H9 (cell line): ENCODE results near the gene HMOX1. TPM values are rescaled to one million over a fixed set of nuclear protein-coding genes. Genes with fewer than 3 reads are reported as not detected.

Experiments
- DNase-seq: peaks from one replicate; pipeline ENCODE4 v3.0.0-alpha.2; 2017
- H2AFZ ChIP-seq: one replicate; pipeline ENCODE4 v1.6.1; 2013; ENCODE audit warnings: mild to moderate bottlenecking, low read length, control low read depth, moderate library complexity
- H2AK5ac ChIP-seq: 2 replicates; pipeline ENCODE4 v1.6.1; 2013; ENCODE audit warnings: low read length, control low read depth, mixed read lengths; ENCODE audit not compliant: insufficient read length
- H2BK120ac ChIP-seq: one replicate; pipeline ENCODE4 v1.6.1; 2013; ENCODE audit warnings: low read depth, mild to moderate bottlenecking, low read length, control low read depth, inconsistent platforms; ENCODE audit not compliant: poor library complexity, severe bottlenecking
- H2BK12ac ChIP-seq: 2 replicates; pipeline ENCODE4 v1.6.1; 2013; ENCODE audit warnings: low read length, control low read depth, mixed read lengths, low read depth; ENCODE audit not compliant: insufficient read length
- H2BK15ac ChIP-seq: 2 replicates; pipeline ENCODE4 v1.6.1; 2013; ENCODE audit warnings: low read depth, low read length, control low read depth
- H2BK20ac ChIP-seq: one replicate; pipeline ENCODE4 v1.6.1; 2013; ENCODE audit warnings: low read depth, mild to moderate bottlenecking, low read length, control low read depth, inconsistent platforms; ENCODE audit not compliant: poor library complexity, severe bottlenecking
- H2BK5ac ChIP-seq: 2 replicates; pipeline ENCODE4 v1.6.1; 2013; ENCODE audit warnings: low read length, control low read depth, mixed read lengths; ENCODE audit not compliant: insufficient read length
- H3K14ac ChIP-seq: 2 replicates; pipeline ENCODE4 v1.6.1; 2013; ENCODE audit warnings: low read length, control low read depth; ENCODE audit not compliant: insufficient read depth
- H3K18ac ChIP-seq: 2 replicates; pipeline ENCODE4 v1.6.1; 2013; ENCODE audit warnings: low read depth, mild to moderate bottlenecking, mixed read lengths, low read length, control low read depth; ENCODE audit not compliant: insufficient read length
- H3K23ac ChIP-seq: 2 replicates; pipeline ENCODE4 v1.6.1; 2013; ENCODE audit warnings: low read length, control low read depth, mixed read lengths, low read depth; ENCODE audit not compliant: insufficient read length
- H3K23me2 ChIP-seq: 2 replicates; pipeline ENCODE4 v1.6.1; 2013; ENCODE audit warnings: low read depth, mild to moderate bottlenecking, mixed read lengths, low read length, control low read depth; ENCODE audit not compliant: insufficient read length, poor library complexity, severe bottlenecking
- H3K27ac ChIP-seq: 2 replicates; pipeline ENCODE4 v1.5.1; 2013; ENCODE audit warnings: low read length, control low read depth, mixed read lengths, low read depth; ENCODE audit not compliant: insufficient read length
- H3K27me3 ChIP-seq: 2 replicates; pipeline ENCODE4 v1.6.1; 2013; ENCODE audit warnings: low read length, control low read depth, inconsistent platforms; ENCODE audit not compliant: insufficient read depth
- H3K4ac ChIP-seq: 2 replicates; pipeline ENCODE4 v1.6.1; 2013; ENCODE audit warnings: low read depth, mild to moderate bottlenecking, control low read depth, inconsistent platforms, low read length, moderate library complexity
- H3K4me1 ChIP-seq: 2 replicates; pipeline ENCODE4 v1.6.1; 2013; ENCODE audit warnings: low read length, control low read depth, inconsistent platforms; ENCODE audit not compliant: insufficient read depth
- H3K4me2 ChIP-seq: 2 replicates; pipeline ENCODE4 v1.6.1; 2013; ENCODE audit warnings: low read length, control low read depth, mixed read lengths; ENCODE audit not compliant: insufficient read length, insufficient read depth
- H3K56ac ChIP-seq: 2 replicates; pipeline ENCODE4 v1.6.1; 2013; ENCODE audit warnings: low read depth, mild to moderate bottlenecking, mixed read lengths, low read length, control low read depth; ENCODE audit not compliant: insufficient read length
- H3K79me1 ChIP-seq: 2 replicates; pipeline ENCODE4 v1.6.1; 2013; ENCODE audit warnings: low read depth, mild to moderate bottlenecking, moderate library complexity, low read length, control low read depth, inconsistent platforms; ENCODE audit not compliant: insufficient read depth, poor library complexity, severe bottlenecking
- H3K79me2 ChIP-seq: 2 replicates; pipeline ENCODE4 v1.6.1; 2013; ENCODE audit warnings: low read length, control low read depth, inconsistent platforms; ENCODE audit not compliant: insufficient read depth
- H3K9ac ChIP-seq: 2 replicates; pipeline ENCODE4 v1.6.1; 2013; ENCODE audit warnings: low read length, control low read depth, mixed read lengths; ENCODE audit not compliant: insufficient read length; ENCODE audit errors: extremely low read depth
- H3K9me3 ChIP-seq: one replicate; pipeline ENCODE4 v1.6.1; 2013; ENCODE audit warnings: low read depth, low read length, inconsistent platforms; ENCODE audit not compliant: control insufficient read depth
- H3T11ph ChIP-seq: one replicate; pipeline ENCODE4 v1.6.1; 2013; ENCODE audit warnings: mild to moderate bottlenecking, low read length, control low read depth, inconsistent platforms
- H4K20me1 ChIP-seq: one replicate; pipeline ENCODE4 v1.6.1; 2013; ENCODE audit not compliant: control insufficient read depth, insufficient read length, insufficient read depth
- H4K5ac ChIP-seq: 2 replicates; pipeline ENCODE4 v1.6.1; 2013; ENCODE audit warnings: low read depth, mild to moderate bottlenecking, mixed read lengths, low read length, control low read depth; ENCODE audit not compliant: insufficient read length
- H4K8ac ChIP-seq: replicated peaks from 2 replicates; pipeline ENCODE4 v1.6.1; 2013; ENCODE audit warnings: low read length, control low read depth, mixed read lengths, low read depth; ENCODE audit not compliant: insufficient read length
- H4K91ac ChIP-seq: 2 replicates; pipeline ENCODE4 v1.6.1; 2013; ENCODE audit warnings: low read depth, mild to moderate bottlenecking, moderate library complexity, mixed read lengths, low read length, control low read depth; ENCODE audit not compliant: insufficient read length
- H3K27ac Mint-ChIP-seq, 3 experiments: 2 replicates in 2 of 3; 3 replicates in 1 of 3; pipeline ENCODE4 v1.8.0; 2020 to 2021; ENCODE audit warnings: mixed read lengths in 3 of 3, mild to moderate bottlenecking in 1 of 3, moderate library complexity in 1 of 3
- H3K27me3 Mint-ChIP-seq: 2 replicates; pipeline ENCODE4 v1.8.0; 2021; ENCODE audit warnings: low read depth, mild to moderate bottlenecking, moderate library complexity, mixed read lengths
- H3K36me3 Mint-ChIP-seq, 3 experiments: 2 replicates in 2 of 3; 3 replicates in 1 of 3; pipeline ENCODE4 v1.8.0; 2020 to 2021; ENCODE audit warnings: low read depth in 3 of 3, mixed read lengths in 3 of 3; ENCODE audit not compliant: insufficient read depth in 1 of 3
- H3K4me1 Mint-ChIP-seq, 2 experiments: 2 replicates each; pipeline ENCODE4 v1.8.0; 2020; ENCODE audit warnings: mixed read lengths in 2 of 2
- H3K4me3 Mint-ChIP-seq, 2 experiments: 2 replicates in 1 of 2; 3 replicates in 1 of 2; pipeline ENCODE4 v1.8.0; 2020 to 2021; ENCODE audit warnings: mild to moderate bottlenecking in 2 of 2, mixed read lengths in 2 of 2, moderate library complexity in 1 of 2
- H3K9me3 Mint-ChIP-seq, 2 experiments: 2 replicates in 1 of 2; 3 replicates in 1 of 2; pipeline ENCODE4 v1.8.0; 2020; ENCODE audit warnings: mild to moderate bottlenecking in 2 of 2, mixed read lengths in 2 of 2, moderate library complexity in 1 of 2
- whole genome bisulfite sequencing: extraction: QIAGEN DNeasy Blood & Tissue Kit; methylation state at CpG from one replicate; pipeline ENCODE4 v1.1.7; 2013; ENCODE audit warnings: missing lambda C conversion rate, low lambda C conversion rate, mixed read lengths; ENCODE audit not compliant: insufficient read length; ENCODE audit errors: extremely low coverage; 5-methylcytosine and 5-hydroxymethylcytosine counted together
- total RNA-seq: library from RNA; stranded (reverse); gene quantifications from 2 replicates; pipeline ENCODE4 v1.2.1, GENCODE V29; 2021
- TF ChIP-seq, protein P1 (sequence below): fragments of 200-600 bp; sonication (generic); conservative IDR thresholded peaks from 3 replicates; pipeline ENCODE4 v1.8.0; 2021; ENCODE audit warnings: antibody characterized with exemption, mild to moderate bottlenecking

HMOX1 gene
- total RNA-seq, 1 experiment from 2014 or later: 22.7 TPM

- Mint-ChIP-seq H3K4me3 (no peak overlapping the region), H3K27me3 (peaks cover 3% of the 10 kb centered on the region), H3K4me1 (peaks cover 48 to 59% of the 10 kb centered on the region in 2 experiments), H3K36me3 (no peaks in the 10 kb centered on the region), H3K27ac (peak overlapping the region in 1 of 3 experiments; percentile 26; a peak in 2 of 7 replicates), H3K9me3 (no peaks in the 10 kb centered on the region; a peak in 1 of 5 replicates)
- Histone ChIP-seq H2BK5ac (no peak overlapping the region), H3K79me1 (no peaks in the 10 kb centered on the region), H3K27ac (no peak overlapping the region), H3K23me2 (no peaks in the 10 kb centered on the region), H3K56ac (no peak overlapping the region), H3K4me1 (peaks cover 9% of the 10 kb centered on the region; the same call in 1 of the 2 replicates), H2BK120ac (no peak overlapping the region), H3K27me3 (no peaks in the 10 kb centered on the region), H2BK15ac (no peak overlapping the region), H4K20me1 (no peaks in the 10 kb centered on the region), H3K4me2 (no peak overlapping the region), H3K9ac (no peak overlapping the region), H4K8ac (no peak overlapping the region), H2BK12ac (no peak overlapping the region), H2BK20ac (no peak overlapping the region), H3K4ac (no peak overlapping the region), H3K79me2 (no peaks in the 10 kb centered on the region), H3T11ph (no peak overlapping the region), H2AK5ac (no peak overlapping the region), H4K91ac (no peak overlapping the region), H3K23ac (no peak overlapping the region), H3K18ac (no peak overlapping the region), H3K14ac (no peak overlapping the region), H3K9me3 (no peaks in the 10 kb centered on the region), H4K5ac (no peak overlapping the region), H2AFZ (no peak overlapping the region)
- no CpG with 5 or more reads among the region's 6 CpGs for WGBS
- DNase-seq: no peak
- TF ChIP-seq, protein P1, sequence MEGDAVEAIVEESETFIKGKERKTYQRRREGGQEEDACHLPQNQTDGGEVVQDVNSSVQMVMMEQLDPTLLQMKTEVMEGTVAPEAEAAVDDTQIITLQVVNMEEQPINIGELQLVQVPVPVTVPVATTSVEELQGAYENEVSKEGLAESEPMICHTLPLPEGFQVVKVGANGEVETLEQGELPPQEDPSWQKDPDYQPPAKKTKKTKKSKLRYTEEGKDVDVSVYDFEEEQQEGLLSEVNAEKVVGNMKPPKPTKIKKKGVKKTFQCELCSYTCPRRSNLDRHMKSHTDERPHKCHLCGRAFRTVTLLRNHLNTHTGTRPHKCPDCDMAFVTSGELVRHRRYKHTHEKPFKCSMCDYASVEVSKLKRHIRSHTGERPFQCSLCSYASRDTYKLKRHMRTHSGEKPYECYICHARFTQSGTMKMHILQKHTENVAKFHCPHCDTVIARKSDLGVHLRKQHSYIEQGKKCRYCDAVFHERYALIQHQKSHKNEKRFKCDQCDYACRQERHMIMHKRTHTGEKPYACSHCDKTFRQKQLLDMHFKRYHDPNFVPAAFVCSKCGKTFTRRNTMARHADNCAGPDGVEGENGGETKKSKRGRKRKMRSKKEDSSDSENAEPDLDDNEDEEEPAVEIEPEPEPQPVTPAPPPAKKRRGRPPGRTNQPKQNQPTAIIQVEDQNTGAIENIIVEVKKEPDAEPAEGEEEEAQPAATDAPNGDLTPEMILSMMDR: no peak
These were observed 7.1 kb upstream of the HMOX1 start for GRCh38 chr22:35373781-35374180.
